KOPT-K1 (cell line): ENCODE data around the gene ZDHHC8.

Experiments
- H3K27ac ChIP-seq: fragments of 200-600 bp; sonication (generic); 2 replicates; pipeline ENCODE4 v1.5.1; 2016; ENCODE audit warnings: antibody characterized with exemption, mild to moderate bottlenecking, low read depth, low read length; ENCODE audit not compliant: poor library complexity, severe bottlenecking
- H3K36me3 ChIP-seq: fragments of 200-600 bp; sonication (generic); 2 replicates; pipeline ENCODE4 v1.5.1; 2017; ENCODE audit warnings: antibody characterized with exemption, mild to moderate bottlenecking, low read length, moderate library complexity; ENCODE audit not compliant: insufficient read depth
- H3K9me3 ChIP-seq: fragments of 200-600 bp; sonication (generic); 2 replicates; pipeline ENCODE4 v1.5.1; 2017; ENCODE audit warnings: antibody characterized with exemption, low read length, mild to moderate bottlenecking; ENCODE audit not compliant: insufficient read depth, poor library complexity, severe bottlenecking

Gene ZDHHC8

GRCh38 chr22:20091690-20092476 is 39.7 kb upstream of the ZDHHC8 start:
- H3K27ac ChIP-seq: no peak overlapping the region
- H3K9me3 ChIP-seq: peaks cover 12% of the 10 kb centered on the region
- H3K36me3 ChIP-seq: peaks cover 100% of the 10 kb centered on the region

- Histone ChIP-seq H3K9me3 (peaks cover 12% of the 10 kb centered on the region), H3K36me3 (peaks cover 100% of the 10 kb centered on the region), H3K27ac (no peak overlapping the region)
Observed at GRCh38 chr22:20092477-20092854, 39.1 kb upstream of the ZDHHC8 start.

- H3K9me3 ChIP-seq: peaks cover 12% of the 10 kb centered on the region
- no peak overlapping the region for H3K27ac ChIP-seq
- peaks cover 100% of the 10 kb centered on the region for H3K36me3 ChIP-seq
Observed at GRCh38 chr22:20093418-20094196, 38.0 kb upstream of the ZDHHC8 start.

GRCh38 chr22:20094197-20094807 is 37.3 kb upstream of the ZDHHC8 start:
- Histone ChIP-seq H3K36me3 (peaks cover 100% of the 10 kb centered on the region), H3K27ac (no peak overlapping the region), H3K9me3 (peaks cover 12% of the 10 kb centered on the region)

GRCh38 chr22:20095521-20095920 is 36.1 kb upstream of the ZDHHC8 start:
- Histone ChIP-seq H3K36me3 (peaks cover 94% of the 10 kb centered on the region), H3K27ac (no peak overlapping the region), H3K9me3 (peaks cover 12% of the 10 kb centered on the region)

GRCh38 chr22:20096574-20097420 is 34.8 kb upstream of the ZDHHC8 start:
- peaks cover 12% of the 10 kb centered on the region for H3K9me3 ChIP-seq
- H3K36me3 ChIP-seq: peaks cover 89% of the 10 kb centered on the region
- no peak overlapping the region for H3K27ac ChIP-seq

GRCh38 chr22:20099099-20099711 is 32.4 kb upstream of the ZDHHC8 start:
- Histone ChIP-seq H3K27ac (peak overlapping the region; percentile 69), H3K36me3 (peaks cover 88% of the 10 kb centered on the region), H3K9me3 (peaks cover 12% of the 10 kb centered on the region)

- peak overlapping the region; percentile 69 for H3K27ac ChIP-seq
- peaks cover under 1% of the 10 kb centered on the region for H3K9me3 ChIP-seq
- peaks cover 88% of the 10 kb centered on the region for H3K36me3 ChIP-seq
Observed at GRCh38 chr22:20101638-20102037, 30.0 kb upstream of the ZDHHC8 start.

GRCh38 chr22:20102203-20102780 is 29.3 kb upstream of the ZDHHC8 start:
- Histone ChIP-seq H3K9me3 (no peaks in the 10 kb centered on the region), H3K36me3 (peaks cover 88% of the 10 kb centered on the region), H3K27ac (no peak overlapping the region)

- Histone ChIP-seq H3K9me3 (no peaks in the 10 kb centered on the region), H3K27ac (no peak overlapping the region), H3K36me3 (peaks cover 94% of the 10 kb centered on the region)
Observed at GRCh38 chr22:20105456-20106204, 26.0 kb upstream of the ZDHHC8 start.

GRCh38 chr22:20106205-20106848 is 25.3 kb upstream of the ZDHHC8 start:
- no peak overlapping the region for H3K27ac ChIP-seq
- peaks cover 97% of the 10 kb centered on the region for H3K36me3 ChIP-seq
- no peaks in the 10 kb centered on the region for H3K9me3 ChIP-seq

- Histone ChIP-seq H3K36me3 (peaks cover 94% of the 10 kb centered on the region), H3K27ac (no peak overlapping the region), H3K9me3 (no peaks in the 10 kb centered on the region)
Observed at GRCh38 chr22:20106849-20107237, 24.8 kb upstream of the ZDHHC8 start.

GRCh38 chr22:20107471-20107901 is 24.1 kb upstream of the ZDHHC8 start:
- Histone ChIP-seq H3K27ac (no peak overlapping the region), H3K9me3 (no peaks in the 10 kb centered on the region), H3K36me3 (peaks cover 94% of the 10 kb centered on the region)
